K562 (cell line): ENCODE results near the gene NUAK2. TPM values are rescaled to one million over a fixed set of nuclear protein-coding genes. Genes with fewer than 3 reads are reported as not detected.
A peak's percentile ranks its signal among the peaks of the same experiment; 100 is the strongest.

Experiments
- ATAC-seq: fragments of 200-7000 bp; cut with Tn5 transposase; 3 replicates; pipeline ENCODE4 v1.9.1; 2020; ENCODE audit warnings: moderate library complexity
- BruUV-seq: library from RNA; stranded (reverse); fragments of 400-500 nt; replicated peaks from 2 replicates; lab custom pipeline; 2021; lab: Mats Ljungman, UMichigan
- CTCF ChIA-PET: fragments of 300-600 bp; formaldehyde crosslinking; extraction: SDS; loops from one replicate; lab custom pipeline; 2021; ENCODE audit warnings: low intra/inter-chr PET ratio; lab: Yijun Ruan, JAX
- POLR2A ChIA-PET: fragments of 300-600, 350-650 bp; sonication (Branson Sonifier 250); formaldehyde crosslinking; extraction: SDS; loops from one replicate; lab custom pipeline; 2021; ENCODE audit warnings: antibody characterized with exemption, inconsistent platforms; lab: Yijun Ruan, JAX
- DNase-seq, 4 experiments: peaks; one replicate each; pipeline versions ENCODE4 v3.0.0 to v3.0.0-alpha.2; 2011 to 2018; ENCODE audit warnings: low spot score in 3 of 4, mixed read lengths in 3 of 4; ENCODE audit errors: extremely low read depth in 1 of 4
- FAIRE-seq: peaks from 2 replicates; lab custom pipeline; 2011; peaks lifted over from hg19 to GRCh38; lab: Jason Lieb, UNC
- H2AFZ ChIP-seq: 2 replicates; pipeline ENCODE4 v1.6.0; 2011; ENCODE audit warnings: low read depth, low read length, control low read depth, inconsistent platforms
- H3K27ac ChIP-seq: fragments of 200-600 bp; 3 replicates; pipeline ENCODE4 v1.8.0; 2011; ENCODE audit warnings: low read depth, mild to moderate bottlenecking, control low read depth, inconsistent platforms, low read length, moderate library complexity, mixed read lengths; ENCODE audit errors: extremely low read depth
- H3K27me3 ChIP-seq, 2 experiments: fragments of 300-600 bp in 1 of 2; 2 replicates in 1 of 2; 3 replicates in 1 of 2; pipeline versions ENCODE4 v1.6.0 to v1.8.0; 2011; ENCODE audit warnings: inconsistent platforms in 2 of 2, low read length in 2 of 2, mild to moderate bottlenecking in 1 of 2, mixed read lengths in 1 of 2, moderate library complexity in 1 of 2; ENCODE audit not compliant: control insufficient read depth in 2 of 2, insufficient read depth in 2 of 2
- H3K36me3 ChIP-seq: fragments of 300-600 bp; 3 replicates; pipeline ENCODE4 v1.8.0; 2011; ENCODE audit warnings: mild to moderate bottlenecking, low read length, inconsistent platforms; ENCODE audit not compliant: control insufficient read depth, insufficient read depth
- H3K4me1 ChIP-seq, 2 experiments: fragments of 200-600 bp in 1 of 2; replicated peaks in 1 of 2; 2 replicates in 1 of 2; 3 replicates in 1 of 2; pipeline versions ENCODE4 v1.5.1 to v1.8.0; 2011; ENCODE audit warnings: inconsistent platforms in 2 of 2, low read length in 2 of 2, mild to moderate bottlenecking in 1 of 2, mixed read lengths in 1 of 2, moderate library complexity in 1 of 2; ENCODE audit not compliant: control insufficient read depth in 2 of 2, insufficient read depth in 2 of 2
- H3K4me2 ChIP-seq: 2 replicates; pipeline ENCODE4 v1.6.1; 2011; ENCODE audit warnings: low read length, control low read depth, inconsistent platforms, mixed read lengths; ENCODE audit not compliant: insufficient read depth
- H3K4me3 ChIP-seq: fragments of 200-600 bp; sonication (generic), shearing (Covaris generic); 2 replicates; pipeline ENCODE4 v1.5.1; 2016; ENCODE audit warnings: control low read depth, inconsistent platforms
- H3K79me2 ChIP-seq: fragments of 200-600 bp; 3 replicates; pipeline ENCODE4 v1.8.0; 2011; ENCODE audit warnings: low read length, inconsistent platforms; ENCODE audit not compliant: control insufficient read depth, insufficient read depth
- H3K9ac ChIP-seq, 2 experiments: 2 replicates each; pipeline versions ENCODE4 v1.6.0 to v1.6.1; 2011; ENCODE audit warnings: low read depth in 2 of 2, low read length in 2 of 2, control low read depth in 1 of 2, inconsistent platforms in 1 of 2, mild to moderate bottlenecking in 1 of 2, mixed read lengths in 1 of 2; ENCODE audit not compliant: insufficient read depth in 1 of 2
- H3K9me1 ChIP-seq: one replicate; pipeline ENCODE4 v1.6.0; 2011; ENCODE audit warnings: inconsistent platforms, mild to moderate bottlenecking, low read length, moderate library complexity; ENCODE audit not compliant: control insufficient read depth, insufficient read depth
- H3K9me3 ChIP-seq: replicated peaks from 2 replicates; pipeline ENCODE4 v1.5.1; 2011; ENCODE audit warnings: low read depth, low read length, inconsistent platforms; ENCODE audit not compliant: control insufficient read depth, insufficient read depth
- H4K20me1 ChIP-seq: replicated peaks from 2 replicates; pipeline ENCODE4 v1.6.1; 2011; ENCODE audit warnings: low read length, inconsistent platforms, mixed read lengths; ENCODE audit not compliant: control insufficient read depth, insufficient read depth
- ASH1L ChIP-seq: fragments of 450-650 bp; IDR thresholded peaks from 2 replicates; pipeline ENCODE4 v1.6.1; 2018; ENCODE audit warnings: borderline replicate concordance, mild to moderate bottlenecking, low read depth; ENCODE audit not compliant: partially characterized antibody
- BCL6 ChIP-seq: fragments of 250-450 bp; sonication (Bioruptor Pico); IDR thresholded peaks from 2 replicates; pipeline ENCODE4 v1.4.0; 2020
- COPS2 ChIP-seq: fragments of 450-650 bp; conservative IDR thresholded peaks from 2 replicates; pipeline ENCODE4 v1.6.1; 2016; ENCODE audit warnings: mild to moderate bottlenecking, moderate library complexity
- FUS ChIP-seq: fragments of 200-400 bp; formaldehyde crosslinking; optimal IDR thresholded peaks from 2 replicates; pipeline ENCODE3; 2017; ENCODE audit warnings: low read depth, low read length
- HDAC2 ChIP-seq: fragments of 450-650 bp; IDR thresholded peaks from 2 replicates; pipeline ENCODE4 v1.6.1; 2016; ENCODE audit warnings: mild to moderate bottlenecking
- HEY1 ChIP-seq: fragments of 250-450 bp; sonication (Bioruptor Pico); IDR thresholded peaks from 2 replicates; pipeline ENCODE4 v1.5.0; 2020; ENCODE audit warnings: mild to moderate bottlenecking, moderate library complexity, borderline replicate concordance
- PBX2 ChIP-seq, 2 experiments: IDR thresholded peaks in 1 of 2; conservative IDR thresholded peaks in 1 of 2; 2 replicates each; pipeline ENCODE4 v1.6.1; 2016; ENCODE audit warnings: low read depth in 2 of 2, mild to moderate bottlenecking in 1 of 2, missing compliant biosample characterization in 1 of 2, missing genetic modification characterization in 1 of 2, moderate library complexity in 1 of 2
- PURB ChIP-seq: sonication (generic); formaldehyde crosslinking; IDR thresholded peaks from 2 replicates; pipeline ENCODE4 v1.9.0; 2021; ENCODE audit warnings: low read depth, mild to moderate bottlenecking, missing genetic modification reagents
- RAD21 ChIP-seq, 2 experiments: fragments of 250-450 bp in 1 of 2; fragments of 450-650 bp in 1 of 2; sonication (Bioruptor Pico) in 1 of 2; formaldehyde crosslinking in 1 of 2; IDR thresholded peaks in 1 of 2; conservative IDR thresholded peaks in 1 of 2; 2 replicates each; pipeline versions ENCODE4 v1.4.0 to v1.8.0; 2020 to 2022; ENCODE audit warnings: mild to moderate bottlenecking in 2 of 2, moderate library complexity in 1 of 2
- SETDB1 ChIP-seq: IDR thresholded peaks from one replicate; pipeline ENCODE4 v1.6.1; 2012; ENCODE audit warnings: low read length, control low read depth, inconsistent platforms
- THRB ChIP-seq: fragments of 450-650 bp; formaldehyde crosslinking; conservative IDR thresholded peaks from 2 replicates; pipeline ENCODE4 v1.4.0; 2022; ENCODE audit warnings: mild to moderate bottlenecking, missing genetic modification characterization
- ZNF232 ChIP-seq: sonication (generic); formaldehyde crosslinking; IDR thresholded peaks from 2 replicates; pipeline ENCODE4 v1.8.0; 2022; ENCODE audit warnings: mild to moderate bottlenecking, missing genetic modification reagents
- ZZZ3 ChIP-seq: fragments of 450-650 bp; IDR thresholded peaks from 2 replicates; pipeline ENCODE4 v1.6.1; 2016; ENCODE audit warnings: antibody characterized with exemption, mild to moderate bottlenecking, moderate library complexity
- WGBS: fragments of 100-300 bp; shearing (Covaris generic); methylation state at CpG from one replicate; pipeline ENCODE4 v1.1.6; 2016; ENCODE audit warnings: low coverage, mixed read lengths; ENCODE audit not compliant: insufficient coverage; ENCODE audit errors: missing lambda C conversion rate; 5-methylcytosine and 5-hydroxymethylcytosine counted together
- in situ Hi-C: fragments of 300-500 bp; cut with MboI; formaldehyde crosslinking; loops from 4 replicates; pipeline ENCODE4 v1.15.0; 2018; ENCODE audit warnings: inconsistent platforms, mixed read lengths
- intact Hi-C: fragments of 100-400 bp; cut with micrococcal nuclease; formaldehyde crosslinking; loops from 2 replicates; pipeline ENCODE4 v1.14.2; 2022
- polyA plus RNA-seq, 8 experiments: library from polyadenylated mRNA; depleted of rRNA in 4 of 8; stranded (reverse) in 5 of 8; unstranded in 3 of 8; fragments of >200 nt; fragmentation: Nextera tagmentation in 2 of 8; fragmentation: Illumina TruSeq in 1 of 8; extraction: Ambion mirVana in 2 of 8; extraction: Trizol in 1 of 8; gene quantifications; 2 replicates each; pipeline versions ENCODE4 v1.2.1 to v1.2.3, GENCODE V29; 2011 to 2014; ENCODE audit warnings: inconsistent platforms in 1 of 8, missing spikeins in 1 of 8
- total RNA-seq, 7 experiments: library from RNA; depleted of rRNA in 6 of 7; stranded (reverse); fragments of >200 nt in 6 of 7; fragmentation: Illumina TruSeq in 2 of 7; extraction: Trizol in 2 of 7; gene quantifications; 2 replicates each; pipeline versions ENCODE4 v1.2.1 to v1.2.3, GENCODE V29; 2011 to 2021; ENCODE audit warnings: low replicate concordance in 1 of 7
- TF ChIP-seq, protein P1 (sequence below): sonication (generic); formaldehyde crosslinking; IDR thresholded peaks from 2 replicates; pipeline ENCODE4 v1.9.0; 2022; ENCODE audit warnings: mild to moderate bottlenecking, missing genetic modification reagents

Gene NUAK2
- total and polyA plus RNA-seq, 9 of the 15 experiments (the other 6 are each of a cell fraction or from before 2014, with no cell fraction given), result 0.04 to 0.44 (median 0.14) TPM

GRCh38 chr1:205326812-205327466, 5.4 kb upstream of the NUAK2 start (continued):
- no peak for TF ChIP-seq THRB (CRISPR knock-in tag)
- no peak for TF ChIP-seq ZNF232 (CRISPR knock-in tag)
- TF ChIP-seq ASH1L, result no peak

- no peak overlapping the region for H3K4me3 ChIP-seq
- WGBS, result 28% methylated on average over 6 of the region's 6 CpGs
- peaks cover 3 to 13% of the 10 kb centered on the region in 2 experiments; a peak in 4 of 5 replicates for H3K4me1 ChIP-seq
- peaks cover 45 to 86% of the 10 kb centered on the region in 2 experiments for H3K27me3 ChIP-seq
- no peak overlapping the region for H3K4me2 ChIP-seq
- ChIA-PET POLR2A (interaction anchor here (0.5 to 2.2 kb wide), 5 partner anchors 49 to 348 kb away, joined by 3 to 15 read pairs (median 4); no protein-coding TSS in a partner anchor), CTCF (interaction anchor here (0.6 to 8.5 kb wide), 6 partner anchors 52 to 350 kb away, joined by 4 to 144 read pairs (median 4); no protein-coding TSS in a partner anchor)
- peak; percentile 20; the same call in 1 of the 3 replicates for ATAC-seq
- H3K9ac ChIP-seq, result no peak overlapping the region
- intact Hi-C loops, result loop anchor here (1.0 to 5.0 kb wide), 3 partner anchors 52 to 348 kb away; no protein-coding TSS in a partner anchor
- no TSS peak for BruUV-seq
- H3K9me1 ChIP-seq, result no peaks in the 10 kb centered on the region
- peak; percentile 64 to 76 (median 64) for DNase-seq
- no peak overlapping the region for H3K27ac ChIP-seq
- H3K36me3 ChIP-seq, result no peaks in the 10 kb centered on the region
- FAIRE-seq, result peak; percentile 89
- no peak overlapping the region for H2AFZ ChIP-seq
- in situ Hi-C loops, result no loop called here
- no peaks in the 10 kb centered on the region for H3K79me2 ChIP-seq
- H3K9me3 ChIP-seq, result no peaks in the 10 kb centered on the region
- peaks cover 19% of the 10 kb centered on the region for H4K20me1 ChIP-seq
- TF ChIP-seq, protein P1, sequence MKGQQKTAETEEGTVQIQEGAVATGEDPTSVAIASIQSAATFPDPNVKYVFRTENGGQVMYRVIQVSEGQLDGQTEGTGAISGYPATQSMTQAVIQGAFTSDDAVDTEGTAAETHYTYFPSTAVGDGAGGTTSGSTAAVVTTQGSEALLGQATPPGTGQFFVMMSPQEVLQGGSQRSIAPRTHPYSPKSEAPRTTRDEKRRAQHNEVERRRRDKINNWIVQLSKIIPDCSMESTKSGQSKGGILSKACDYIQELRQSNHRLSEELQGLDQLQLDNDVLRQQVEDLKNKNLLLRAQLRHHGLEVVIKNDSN (CRISPR knock-in tag), result peak; percentile 48; the same call in 1 of the 2 replicates
- no peak for TF ChIP-seq COPS2
- no peak for TF ChIP-seq FUS
- no peak for TF ChIP-seq PURB (CRISPR knock-in tag)
- TF ChIP-seq HEY1, result no peak
- TF ChIP-seq SETDB1, result no peak
- TF ChIP-seq ZZZ3, result no peak
- TF ChIP-seq RAD21 (CRISPR knock-in tag; conservative IDR thresholded peaks at IDR 0.05 in 1 of 2, IDR thresholded peaks at IDR 0.05 in 1 of 2), result peak; percentile 86 to 96
- no peak for TF ChIP-seq BCL6 (CRISPR knock-in tag)
- TF ChIP-seq PBX2 (CRISPR knock-in tag; IDR thresholded peaks at IDR 0.05; ENCODE audit: low read depth), result no peak
- no peak for TF ChIP-seq PBX2 (tag; conservative IDR thresholded peaks at IDR 0.05; ENCODE audit: low read depth)
- TF ChIP-seq HDAC2, result no peak
Measured at GRCh38 chr1:205325334-205325884, 3.9 kb upstream of the NUAK2 start.
